DOHH2 (cell line): ENCODE measurements around the gene ZNF22.

Experiments
- EZH2phosphoT487 ChIP-seq: fragments of 200-600 bp; sonication (generic); IDR thresholded peaks from 2 replicates; pipeline ENCODE4 v1.6.1; 2017; ENCODE audit warnings: borderline replicate concordance, mild to moderate bottlenecking, antibody characterized with exemption, low read length, moderate library complexity, mixed read lengths
- TF ChIP-seq, protein P1 (sequence below): fragments of 200-600 bp; sonication (generic); IDR thresholded peaks from one replicate; pipeline ENCODE4 v1.5.1; 2014; ENCODE audit warnings: antibody characterized with exemption, mild to moderate bottlenecking, low read depth, low read length; ENCODE audit not compliant: poor library complexity, severe bottlenecking

DNA sequence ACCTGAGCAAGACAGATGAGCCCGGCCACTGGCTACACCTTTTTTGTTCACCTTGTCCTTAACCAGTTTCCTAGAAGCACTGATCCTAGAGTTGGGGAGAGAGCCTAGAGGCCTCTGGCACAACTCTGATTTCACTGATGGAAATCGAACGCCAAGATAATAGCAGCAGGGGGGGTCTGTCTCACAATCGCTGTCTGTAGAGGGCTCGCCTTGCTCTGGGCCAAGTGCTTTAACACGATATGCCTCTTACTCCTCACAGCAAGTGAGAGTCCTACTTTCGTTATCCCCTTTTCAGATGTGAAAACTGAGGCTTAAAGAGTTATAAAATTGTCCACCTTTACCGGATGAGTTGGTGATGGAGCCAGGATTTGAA is 40.6 kb upstream of the ZNF22 start:
- TF ChIP-seq, protein P1, sequence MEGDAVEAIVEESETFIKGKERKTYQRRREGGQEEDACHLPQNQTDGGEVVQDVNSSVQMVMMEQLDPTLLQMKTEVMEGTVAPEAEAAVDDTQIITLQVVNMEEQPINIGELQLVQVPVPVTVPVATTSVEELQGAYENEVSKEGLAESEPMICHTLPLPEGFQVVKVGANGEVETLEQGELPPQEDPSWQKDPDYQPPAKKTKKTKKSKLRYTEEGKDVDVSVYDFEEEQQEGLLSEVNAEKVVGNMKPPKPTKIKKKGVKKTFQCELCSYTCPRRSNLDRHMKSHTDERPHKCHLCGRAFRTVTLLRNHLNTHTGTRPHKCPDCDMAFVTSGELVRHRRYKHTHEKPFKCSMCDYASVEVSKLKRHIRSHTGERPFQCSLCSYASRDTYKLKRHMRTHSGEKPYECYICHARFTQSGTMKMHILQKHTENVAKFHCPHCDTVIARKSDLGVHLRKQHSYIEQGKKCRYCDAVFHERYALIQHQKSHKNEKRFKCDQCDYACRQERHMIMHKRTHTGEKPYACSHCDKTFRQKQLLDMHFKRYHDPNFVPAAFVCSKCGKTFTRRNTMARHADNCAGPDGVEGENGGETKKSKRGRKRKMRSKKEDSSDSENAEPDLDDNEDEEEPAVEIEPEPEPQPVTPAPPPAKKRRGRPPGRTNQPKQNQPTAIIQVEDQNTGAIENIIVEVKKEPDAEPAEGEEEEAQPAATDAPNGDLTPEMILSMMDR: no peak
- TF ChIP-seq EZH2phosphoT487: no peak
